SK-N-SH treated with all-trans-retinoic acid at 6 μM for 48 hours (cell line): Measurements from ENCODE around the gene TMEM190.

Source experiments
- ATAC-seq: fragments of 200-7000 bp; cut with Tn5 transposase; 3 replicates; pipeline ENCODE4 v1.9.1; 2020; ENCODE audit warnings: mild to moderate bottlenecking, moderate library complexity
- BACH2 ChIP-seq: fragments of 250-450 bp; sonication (Bioruptor Pico); IDR thresholded peaks from 2 replicates; pipeline ENCODE4 v1.9.0; 2021; ENCODE audit warnings: mild to moderate bottlenecking, borderline replicate concordance
- CSDC2 ChIP-seq: fragments of 250-450 bp; sonication (Bioruptor Pico); IDR thresholded peaks from 2 replicates; pipeline ENCODE4 v1.5.0; 2020; ENCODE audit warnings: mild to moderate bottlenecking, moderate library complexity
- GLIS3 ChIP-seq: fragments of 250-450 bp; sonication (Bioruptor Pico); IDR thresholded peaks from 2 replicates; pipeline ENCODE4 v1.5.0; 2020; ENCODE audit warnings: mild to moderate bottlenecking, moderate library complexity
- OSR1 ChIP-seq: fragments of 250-450 bp; sonication (Bioruptor Pico); IDR thresholded peaks from 2 replicates; pipeline ENCODE4 v1.8.0; 2022; ENCODE audit warnings: moderate library complexity, mild to moderate bottlenecking, inconsistent platforms
- PPARA ChIP-seq: fragments of 250-450 bp; sonication (Bioruptor Pico); IDR thresholded peaks from 2 replicates; pipeline ENCODE4 v1.5.0; 2020; ENCODE audit warnings: mild to moderate bottlenecking, borderline replicate concordance
- RARB ChIP-seq: fragments of 250-450 bp; sonication (Bioruptor Pico); IDR thresholded peaks from 2 replicates; pipeline ENCODE4 v1.8.0; 2021; ENCODE audit warnings: mild to moderate bottlenecking, moderate library complexity
- SNAI2 ChIP-seq: fragments of 250-450 bp; sonication (Bioruptor Pico); IDR thresholded peaks from 2 replicates; pipeline ENCODE4 v1.5.0; 2020; ENCODE audit warnings: mild to moderate bottlenecking, moderate library complexity
- TOX ChIP-seq: fragments of 250-450 bp; sonication (Bioruptor Pico); IDR thresholded peaks from 2 replicates; pipeline ENCODE4 v1.8.0; 2021; ENCODE audit warnings: mild to moderate bottlenecking, moderate library complexity, borderline replicate concordance
- ZFP3 ChIP-seq: fragments of 250-450 bp; sonication (Bioruptor Pico); IDR thresholded peaks from 2 replicates; pipeline ENCODE4 v1.5.0; 2020; ENCODE audit warnings: mild to moderate bottlenecking, moderate library complexity
- ZFP30 ChIP-seq: fragments of 450-650 bp; formaldehyde crosslinking; IDR thresholded peaks from 2 replicates; pipeline ENCODE4 v1.5.0; 2022; ENCODE audit warnings: mild to moderate bottlenecking, moderate library complexity
- ZNF70 ChIP-seq: fragments of 450-650 bp; formaldehyde crosslinking; IDR thresholded peaks from 2 replicates; pipeline ENCODE4 v1.5.0; 2020; ENCODE audit warnings: mild to moderate bottlenecking, moderate library complexity
- ZNF8 ChIP-seq: fragments of 450-650 bp; formaldehyde crosslinking; IDR thresholded peaks from 2 replicates; pipeline ENCODE4 v1.5.0; 2020; ENCODE audit warnings: mild to moderate bottlenecking, moderate library complexity
- TF ChIP-seq, protein P1 (sequence below): fragments of 250-450 bp; sonication (Bioruptor Pico); IDR thresholded peaks from 2 replicates; pipeline ENCODE4 v1.8.0; 2020; ENCODE audit warnings: mild to moderate bottlenecking, moderate library complexity, borderline replicate concordance
- TF ChIP-seq, protein P2 (sequence below): fragments of 250-450 bp; sonication (Bioruptor Pico); IDR thresholded peaks from 2 replicates; pipeline ENCODE4 v1.8.0; 2021; ENCODE audit warnings: low read depth, mild to moderate bottlenecking, moderate library complexity, borderline replicate concordance
- TF ChIP-seq, protein P3 (sequence below): fragments of 250-450 bp; sonication (Bioruptor Pico); IDR thresholded peaks from 2 replicates; pipeline ENCODE4 v1.5.0; 2020; ENCODE audit warnings: mild to moderate bottlenecking, moderate library complexity
- TF ChIP-seq, protein P4 (sequence below): fragments of 250-450 bp; sonication (Bioruptor Pico); IDR thresholded peaks from 2 replicates; pipeline ENCODE4 v1.5.1; 2021; ENCODE audit warnings: mild to moderate bottlenecking, moderate library complexity
- TF ChIP-seq, protein P5 (sequence below): fragments of 250-450 bp; sonication (Bioruptor Pico); IDR thresholded peaks from 2 replicates; pipeline ENCODE4 v1.5.1; 2020; ENCODE audit warnings: low read depth, mild to moderate bottlenecking, moderate library complexity

TMEM190 gene

DNA sequence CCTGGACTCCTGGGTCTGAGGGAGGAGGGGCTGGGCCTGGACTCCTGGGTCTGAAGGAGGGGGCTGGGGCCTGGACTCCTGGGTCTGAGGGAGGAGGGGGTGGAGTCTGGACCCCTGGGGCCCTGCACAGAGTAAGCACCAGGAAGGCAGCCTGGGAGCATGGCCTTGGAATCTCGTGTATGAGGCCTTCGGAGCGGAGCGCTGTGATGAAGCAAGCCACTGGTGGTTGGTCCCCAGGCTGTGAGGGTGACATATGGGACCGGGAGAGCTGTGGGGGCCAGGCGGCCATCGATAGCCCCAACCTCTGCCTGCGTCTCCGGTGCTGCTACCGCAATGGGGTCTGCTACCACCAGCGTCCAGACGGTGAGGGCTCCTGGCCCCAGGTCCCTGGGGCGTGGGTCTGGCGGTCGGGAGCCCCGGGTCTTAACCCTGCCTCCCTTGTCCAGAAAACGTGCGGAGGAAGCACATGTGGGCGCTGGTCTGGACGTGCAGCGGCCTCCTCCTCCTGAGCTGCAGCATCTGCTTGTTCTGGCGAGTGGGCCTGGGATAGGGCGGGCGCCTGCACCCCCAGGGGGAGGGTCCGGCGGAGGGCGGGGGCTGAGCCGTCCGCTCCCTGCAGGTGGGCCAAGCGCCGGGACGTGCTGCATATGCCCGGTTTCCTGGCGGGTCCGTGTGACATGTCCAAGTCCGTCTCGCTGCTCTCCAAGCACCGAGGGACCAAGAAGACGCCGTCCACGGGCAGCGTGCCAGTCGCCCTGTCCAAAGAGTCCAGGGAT, 918 bp downstream of the TMEM190 start:
- ATAC-seq, result no peak
- TF ChIP-seq PPARA (CRISPR knock-in tag) (no peak), RARB (CRISPR knock-in tag) (no peak), GLIS3 (no peak), SNAI2 (CRISPR knock-in tag) (no peak), BACH2 (CRISPR knock-in tag) (no peak), ZFP30 (CRISPR knock-in tag) (no peak)
- TF ChIP-seq, protein P1, sequence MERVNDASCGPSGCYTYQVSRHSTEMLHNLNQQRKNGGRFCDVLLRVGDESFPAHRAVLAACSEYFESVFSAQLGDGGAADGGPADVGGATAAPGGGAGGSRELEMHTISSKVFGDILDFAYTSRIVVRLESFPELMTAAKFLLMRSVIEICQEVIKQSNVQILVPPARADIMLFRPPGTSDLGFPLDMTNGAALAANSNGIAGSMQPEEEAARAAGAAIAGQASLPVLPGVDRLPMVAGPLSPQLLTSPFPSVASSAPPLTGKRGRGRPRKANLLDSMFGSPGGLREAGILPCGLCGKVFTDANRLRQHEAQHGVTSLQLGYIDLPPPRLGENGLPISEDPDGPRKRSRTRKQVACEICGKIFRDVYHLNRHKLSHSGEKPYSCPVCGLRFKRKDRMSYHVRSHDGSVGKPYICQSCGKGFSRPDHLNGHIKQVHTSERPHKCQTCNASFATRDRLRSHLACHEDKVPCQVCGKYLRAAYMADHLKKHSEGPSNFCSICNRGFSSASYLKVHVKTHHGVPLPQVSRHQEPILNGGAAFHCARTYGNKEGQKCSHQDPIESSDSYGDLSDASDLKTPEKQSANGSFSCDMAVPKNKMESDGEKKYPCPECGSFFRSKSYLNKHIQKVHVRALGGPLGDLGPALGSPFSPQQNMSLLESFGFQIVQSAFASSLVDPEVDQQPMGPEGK (CRISPR knock-in tag), result no peak

DNA sequence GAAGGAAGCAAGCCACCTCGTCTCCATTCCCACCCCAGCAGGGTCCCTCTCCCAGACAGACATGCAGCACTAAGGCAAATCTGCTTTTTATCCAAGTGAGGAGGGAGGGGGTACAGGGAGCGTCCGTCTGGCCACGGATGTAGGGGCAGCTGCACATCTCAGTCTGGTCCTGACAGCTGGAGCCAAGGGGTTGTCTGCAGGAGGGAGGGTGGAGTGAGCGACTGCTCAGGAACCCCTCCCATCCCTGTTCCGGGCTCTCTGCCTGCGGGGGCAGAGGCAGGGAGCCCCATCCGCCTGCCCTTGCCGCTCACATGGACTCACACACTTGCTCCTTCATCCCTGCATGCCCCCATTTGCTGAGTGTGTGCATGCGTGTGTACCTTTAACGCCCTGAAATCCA, 2.5 kb downstream of the TMEM190 start:
- TF ChIP-seq CSDC2, result no peak
- no peak for ATAC-seq

DNA sequence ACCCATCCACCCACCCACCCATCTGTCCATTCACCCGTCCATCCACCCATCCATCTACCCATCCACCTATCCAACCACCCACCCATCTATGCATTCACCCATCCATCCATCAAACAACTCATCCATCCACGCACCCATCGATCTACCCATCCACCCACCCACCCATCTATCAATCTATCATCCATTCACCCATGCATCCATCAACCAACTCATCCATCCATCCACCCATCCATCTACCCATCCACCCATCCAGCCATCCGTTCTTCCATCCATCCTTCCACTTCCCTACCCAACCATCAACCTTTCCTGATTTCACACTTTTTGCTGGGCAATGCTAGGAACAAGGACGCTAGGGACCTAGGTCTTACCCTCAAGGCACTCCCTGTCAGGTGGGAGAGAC, 5.4 kb downstream of the TMEM190 start:
- TF ChIP-seq PPARA (CRISPR knock-in tag) (no peak), RARB (CRISPR knock-in tag) (no peak), TOX (no peak), ZNF8 (CRISPR knock-in tag) (no peak), OSR1 (CRISPR knock-in tag) (no peak), ZFP30 (CRISPR knock-in tag) (no peak), ZNF70 (CRISPR knock-in tag) (no peak), CSDC2 (no peak), ZFP3 (CRISPR knock-in tag) (no peak)
- TF ChIP-seq, protein P1 (CRISPR knock-in tag), result no peak
- TF ChIP-seq, protein P2, sequence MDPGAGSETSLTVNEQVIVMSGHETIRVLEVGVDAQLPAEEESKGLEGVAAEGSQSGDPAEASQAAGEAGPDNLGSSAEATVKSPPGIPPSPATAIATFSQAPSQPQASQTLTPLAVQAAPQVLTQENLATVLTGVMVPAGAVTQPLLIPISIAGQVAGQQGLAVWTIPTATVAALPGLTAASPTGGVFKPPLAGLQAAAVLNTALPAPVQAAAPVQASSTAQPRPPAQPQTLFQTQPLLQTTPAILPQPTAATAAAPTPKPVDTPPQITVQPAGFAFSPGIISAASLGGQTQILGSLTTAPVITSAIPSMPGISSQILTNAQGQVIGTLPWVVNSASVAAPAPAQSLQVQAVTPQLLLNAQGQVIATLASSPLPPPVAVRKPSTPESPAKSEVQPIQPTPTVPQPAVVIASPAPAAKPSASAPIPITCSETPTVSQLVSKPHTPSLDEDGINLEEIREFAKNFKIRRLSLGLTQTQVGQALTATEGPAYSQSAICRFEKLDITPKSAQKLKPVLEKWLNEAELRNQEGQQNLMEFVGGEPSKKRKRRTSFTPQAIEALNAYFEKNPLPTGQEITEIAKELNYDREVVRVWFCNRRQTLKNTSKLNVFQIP (CRISPR knock-in tag), result no peak
- TF ChIP-seq, protein P3, sequence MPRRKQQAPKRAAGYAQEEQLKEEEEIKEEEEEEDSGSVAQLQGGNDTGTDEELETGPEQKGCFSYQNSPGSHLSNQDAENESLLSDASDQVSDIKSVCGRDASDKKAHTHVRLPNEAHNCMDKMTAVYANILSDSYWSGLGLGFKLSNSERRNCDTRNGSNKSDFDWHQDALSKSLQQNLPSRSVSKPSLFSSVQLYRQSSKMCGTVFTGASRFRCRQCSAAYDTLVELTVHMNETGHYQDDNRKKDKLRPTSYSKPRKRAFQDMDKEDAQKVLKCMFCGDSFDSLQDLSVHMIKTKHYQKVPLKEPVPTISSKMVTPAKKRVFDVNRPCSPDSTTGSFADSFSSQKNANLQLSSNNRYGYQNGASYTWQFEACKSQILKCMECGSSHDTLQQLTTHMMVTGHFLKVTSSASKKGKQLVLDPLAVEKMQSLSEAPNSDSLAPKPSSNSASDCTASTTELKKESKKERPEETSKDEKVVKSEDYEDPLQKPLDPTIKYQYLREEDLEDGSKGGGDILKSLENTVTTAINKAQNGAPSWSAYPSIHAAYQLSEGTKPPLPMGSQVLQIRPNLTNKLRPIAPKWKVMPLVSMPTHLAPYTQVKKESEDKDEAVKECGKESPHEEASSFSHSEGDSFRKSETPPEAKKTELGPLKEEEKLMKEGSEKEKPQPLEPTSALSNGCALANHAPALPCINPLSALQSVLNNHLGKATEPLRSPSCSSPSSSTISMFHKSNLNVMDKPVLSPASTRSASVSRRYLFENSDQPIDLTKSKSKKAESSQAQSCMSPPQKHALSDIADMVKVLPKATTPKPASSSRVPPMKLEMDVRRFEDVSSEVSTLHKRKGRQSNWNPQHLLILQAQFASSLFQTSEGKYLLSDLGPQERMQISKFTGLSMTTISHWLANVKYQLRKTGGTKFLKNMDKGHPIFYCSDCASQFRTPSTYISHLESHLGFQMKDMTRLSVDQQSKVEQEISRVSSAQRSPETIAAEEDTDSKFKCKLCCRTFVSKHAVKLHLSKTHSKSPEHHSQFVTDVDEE, result no peak
- TF ChIP-seq, protein P4, sequence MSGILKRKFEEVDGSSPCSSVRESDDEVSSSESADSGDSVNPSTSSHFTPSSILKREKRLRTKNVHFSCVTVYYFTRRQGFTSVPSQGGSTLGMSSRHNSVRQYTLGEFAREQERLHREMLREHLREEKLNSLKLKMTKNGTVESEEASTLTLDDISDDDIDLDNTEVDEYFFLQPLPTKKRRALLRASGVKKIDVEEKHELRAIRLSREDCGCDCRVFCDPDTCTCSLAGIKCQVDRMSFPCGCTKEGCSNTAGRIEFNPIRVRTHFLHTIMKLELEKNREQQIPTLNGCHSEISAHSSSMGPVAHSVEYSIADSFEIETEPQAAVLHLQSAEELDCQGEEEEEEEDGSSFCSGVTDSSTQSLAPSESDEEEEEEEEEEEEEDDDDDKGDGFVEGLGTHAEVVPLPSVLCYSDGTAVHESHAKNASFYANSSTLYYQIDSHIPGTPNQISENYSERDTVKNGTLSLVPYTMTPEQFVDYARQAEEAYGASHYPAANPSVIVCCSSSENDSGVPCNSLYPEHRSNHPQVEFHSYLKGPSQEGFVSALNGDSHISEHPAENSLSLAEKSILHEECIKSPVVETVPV (CRISPR knock-in tag), result no peak
- TF ChIP-seq, protein P5, sequence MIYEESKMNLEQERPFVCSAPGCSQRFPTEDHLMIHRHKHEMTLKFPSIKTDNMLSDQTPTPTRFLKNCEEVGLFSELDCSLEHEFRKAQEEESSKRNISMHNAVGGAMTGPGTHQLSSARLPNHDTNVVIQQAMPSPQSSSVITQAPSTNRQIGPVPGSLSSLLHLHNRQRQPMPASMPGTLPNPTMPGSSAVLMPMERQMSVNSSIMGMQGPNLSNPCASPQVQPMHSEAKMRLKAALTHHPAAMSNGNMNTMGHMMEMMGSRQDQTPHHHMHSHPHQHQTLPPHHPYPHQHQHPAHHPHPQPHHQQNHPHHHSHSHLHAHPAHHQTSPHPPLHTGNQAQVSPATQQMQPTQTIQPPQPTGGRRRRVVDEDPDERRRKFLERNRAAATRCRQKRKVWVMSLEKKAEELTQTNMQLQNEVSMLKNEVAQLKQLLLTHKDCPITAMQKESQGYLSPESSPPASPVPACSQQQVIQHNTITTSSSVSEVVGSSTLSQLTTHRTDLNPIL (CRISPR knock-in tag), result no peak
- no peak for ATAC-seq
